H9 (cell line): Measurements from ENCODE around the gene DCC. TPM values are rescaled to one million over a fixed set of nuclear protein-coding genes. Genes with fewer than 3 reads are reported as not detected.

ENCODE experiments used
- DNase-seq: peaks from one replicate; pipeline ENCODE4 v3.0.0-alpha.2; 2017
- H2AFZ ChIP-seq: one replicate; pipeline ENCODE4 v1.6.1; 2013; ENCODE audit warnings: mild to moderate bottlenecking, low read length, control low read depth, moderate library complexity
- H2AK5ac ChIP-seq: 2 replicates; pipeline ENCODE4 v1.6.1; 2013; ENCODE audit warnings: low read length, control low read depth, mixed read lengths; ENCODE audit not compliant: insufficient read length
- H2BK120ac ChIP-seq: one replicate; pipeline ENCODE4 v1.6.1; 2013; ENCODE audit warnings: low read depth, mild to moderate bottlenecking, low read length, control low read depth, inconsistent platforms; ENCODE audit not compliant: poor library complexity, severe bottlenecking
- H2BK12ac ChIP-seq: 2 replicates; pipeline ENCODE4 v1.6.1; 2013; ENCODE audit warnings: low read length, control low read depth, mixed read lengths, low read depth; ENCODE audit not compliant: insufficient read length
- H2BK15ac ChIP-seq: 2 replicates; pipeline ENCODE4 v1.6.1; 2013; ENCODE audit warnings: low read depth, low read length, control low read depth
- H2BK20ac ChIP-seq: one replicate; pipeline ENCODE4 v1.6.1; 2013; ENCODE audit warnings: low read depth, mild to moderate bottlenecking, low read length, control low read depth, inconsistent platforms; ENCODE audit not compliant: poor library complexity, severe bottlenecking
- H2BK5ac ChIP-seq: 2 replicates; pipeline ENCODE4 v1.6.1; 2013; ENCODE audit warnings: low read length, control low read depth, mixed read lengths; ENCODE audit not compliant: insufficient read length
- H3K14ac ChIP-seq: 2 replicates; pipeline ENCODE4 v1.6.1; 2013; ENCODE audit warnings: low read length, control low read depth; ENCODE audit not compliant: insufficient read depth
- H3K18ac ChIP-seq: 2 replicates; pipeline ENCODE4 v1.6.1; 2013; ENCODE audit warnings: low read depth, mild to moderate bottlenecking, mixed read lengths, low read length, control low read depth; ENCODE audit not compliant: insufficient read length
- H3K23ac ChIP-seq: 2 replicates; pipeline ENCODE4 v1.6.1; 2013; ENCODE audit warnings: low read length, control low read depth, mixed read lengths, low read depth; ENCODE audit not compliant: insufficient read length
- H3K23me2 ChIP-seq: 2 replicates; pipeline ENCODE4 v1.6.1; 2013; ENCODE audit warnings: low read depth, mild to moderate bottlenecking, mixed read lengths, low read length, control low read depth; ENCODE audit not compliant: insufficient read length, poor library complexity, severe bottlenecking
- H3K27ac ChIP-seq: 2 replicates; pipeline ENCODE4 v1.5.1; 2013; ENCODE audit warnings: low read length, control low read depth, mixed read lengths, low read depth; ENCODE audit not compliant: insufficient read length
- H3K27me3 ChIP-seq: 2 replicates; pipeline ENCODE4 v1.6.1; 2013; ENCODE audit warnings: low read length, control low read depth, inconsistent platforms; ENCODE audit not compliant: insufficient read depth
- H3K4ac ChIP-seq: 2 replicates; pipeline ENCODE4 v1.6.1; 2013; ENCODE audit warnings: low read depth, mild to moderate bottlenecking, control low read depth, inconsistent platforms, low read length, moderate library complexity
- H3K4me1 ChIP-seq: 2 replicates; pipeline ENCODE4 v1.6.1; 2013; ENCODE audit warnings: low read length, control low read depth, inconsistent platforms; ENCODE audit not compliant: insufficient read depth
- H3K4me2 ChIP-seq: 2 replicates; pipeline ENCODE4 v1.6.1; 2013; ENCODE audit warnings: low read length, control low read depth, mixed read lengths; ENCODE audit not compliant: insufficient read length, insufficient read depth
- H3K56ac ChIP-seq: 2 replicates; pipeline ENCODE4 v1.6.1; 2013; ENCODE audit warnings: low read depth, mild to moderate bottlenecking, mixed read lengths, low read length, control low read depth; ENCODE audit not compliant: insufficient read length
- H3K79me1 ChIP-seq: 2 replicates; pipeline ENCODE4 v1.6.1; 2013; ENCODE audit warnings: low read depth, mild to moderate bottlenecking, moderate library complexity, low read length, control low read depth, inconsistent platforms; ENCODE audit not compliant: insufficient read depth, poor library complexity, severe bottlenecking
- H3K79me2 ChIP-seq: 2 replicates; pipeline ENCODE4 v1.6.1; 2013; ENCODE audit warnings: low read length, control low read depth, inconsistent platforms; ENCODE audit not compliant: insufficient read depth
- H3K9ac ChIP-seq: 2 replicates; pipeline ENCODE4 v1.6.1; 2013; ENCODE audit warnings: low read length, control low read depth, mixed read lengths; ENCODE audit not compliant: insufficient read length; ENCODE audit errors: extremely low read depth
- H3K9me3 ChIP-seq: one replicate; pipeline ENCODE4 v1.6.1; 2013; ENCODE audit warnings: low read depth, low read length, inconsistent platforms; ENCODE audit not compliant: control insufficient read depth
- H3T11ph ChIP-seq: one replicate; pipeline ENCODE4 v1.6.1; 2013; ENCODE audit warnings: mild to moderate bottlenecking, low read length, control low read depth, inconsistent platforms
- H4K20me1 ChIP-seq: one replicate; pipeline ENCODE4 v1.6.1; 2013; ENCODE audit not compliant: control insufficient read depth, insufficient read length, insufficient read depth
- H4K5ac ChIP-seq: 2 replicates; pipeline ENCODE4 v1.6.1; 2013; ENCODE audit warnings: low read depth, mild to moderate bottlenecking, mixed read lengths, low read length, control low read depth; ENCODE audit not compliant: insufficient read length
- H4K8ac ChIP-seq: replicated peaks from 2 replicates; pipeline ENCODE4 v1.6.1; 2013; ENCODE audit warnings: low read length, control low read depth, mixed read lengths, low read depth; ENCODE audit not compliant: insufficient read length
- H4K91ac ChIP-seq: 2 replicates; pipeline ENCODE4 v1.6.1; 2013; ENCODE audit warnings: low read depth, mild to moderate bottlenecking, moderate library complexity, mixed read lengths, low read length, control low read depth; ENCODE audit not compliant: insufficient read length
- H3K27ac Mint-ChIP-seq, 3 experiments: 2 replicates in 2 of 3; 3 replicates in 1 of 3; pipeline ENCODE4 v1.8.0; 2020 to 2021; ENCODE audit warnings: mixed read lengths in 3 of 3, mild to moderate bottlenecking in 1 of 3, moderate library complexity in 1 of 3
- H3K27me3 Mint-ChIP-seq: 2 replicates; pipeline ENCODE4 v1.8.0; 2021; ENCODE audit warnings: low read depth, mild to moderate bottlenecking, moderate library complexity, mixed read lengths
- H3K36me3 Mint-ChIP-seq, 3 experiments: 2 replicates in 2 of 3; 3 replicates in 1 of 3; pipeline ENCODE4 v1.8.0; 2020 to 2021; ENCODE audit warnings: low read depth in 3 of 3, mixed read lengths in 3 of 3; ENCODE audit not compliant: insufficient read depth in 1 of 3
- H3K4me1 Mint-ChIP-seq, 2 experiments: 2 replicates each; pipeline ENCODE4 v1.8.0; 2020; ENCODE audit warnings: mixed read lengths in 2 of 2
- H3K4me3 Mint-ChIP-seq, 2 experiments: 2 replicates in 1 of 2; 3 replicates in 1 of 2; pipeline ENCODE4 v1.8.0; 2020 to 2021; ENCODE audit warnings: mild to moderate bottlenecking in 2 of 2, mixed read lengths in 2 of 2, moderate library complexity in 1 of 2
- H3K9me3 Mint-ChIP-seq, 2 experiments: 2 replicates in 1 of 2; 3 replicates in 1 of 2; pipeline ENCODE4 v1.8.0; 2020; ENCODE audit warnings: mild to moderate bottlenecking in 2 of 2, mixed read lengths in 2 of 2, moderate library complexity in 1 of 2
- WGBS: extraction: QIAGEN DNeasy Blood & Tissue Kit; methylation state at CpG from one replicate; pipeline ENCODE4 v1.1.7; 2013; ENCODE audit warnings: missing lambda C conversion rate, low lambda C conversion rate, mixed read lengths; ENCODE audit not compliant: insufficient read length; ENCODE audit errors: extremely low coverage; 5-methylcytosine and 5-hydroxymethylcytosine counted together
- total RNA-seq: library from RNA; stranded (reverse); gene quantifications from 2 replicates; pipeline ENCODE4 v1.2.1, GENCODE V29; 2021
- TF ChIP-seq, protein P1 (sequence below): fragments of 200-600 bp; sonication (generic); conservative IDR thresholded peaks from 3 replicates; pipeline ENCODE4 v1.8.0; 2021; ENCODE audit warnings: antibody characterized with exemption, mild to moderate bottlenecking

The DCC gene
- total RNA-seq, 1 experiment from 2014 or later, result 0.35 TPM

DNA sequence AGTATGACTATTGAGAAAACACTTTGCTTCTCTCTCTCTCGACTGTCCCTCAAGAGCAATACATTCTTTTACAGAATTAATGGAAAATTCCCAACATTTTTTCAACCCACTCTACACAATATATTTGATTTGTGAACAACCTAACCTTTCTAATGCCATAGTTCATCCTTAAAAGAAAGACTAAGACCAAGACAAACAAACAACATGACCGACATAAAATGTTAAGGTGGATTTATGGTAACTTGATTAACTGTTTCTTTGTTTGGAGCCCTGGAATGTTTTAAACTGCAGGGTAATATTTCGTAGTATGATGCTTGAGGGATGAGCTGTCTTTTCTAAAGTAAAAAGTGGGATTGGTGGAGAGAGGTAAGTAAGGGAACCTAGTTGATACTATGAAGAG, 1146.3 kb downstream of the DCC start:
- WGBS, result no CpG with 5 or more reads among the region's 3 CpGs
- Histone ChIP-seq H3K4ac (no peak overlapping the region), H3K18ac (no peak overlapping the region), H4K20me1 (no peaks in the 10 kb centered on the region), H4K5ac (no peak overlapping the region), H3K4me2 (no peak overlapping the region), H3K4me1 (no peaks in the 10 kb centered on the region), H3K56ac (no peak overlapping the region), H2BK12ac (no peak overlapping the region), H2AFZ (no peak overlapping the region), H2BK120ac (no peak overlapping the region), H3T11ph (no peak overlapping the region), H2BK15ac (no peak overlapping the region), H4K8ac (no peak overlapping the region), H2BK20ac (no peak overlapping the region), H3K27ac (no peak overlapping the region), H3K23ac (no peak overlapping the region), H2AK5ac (no peak overlapping the region), H3K27me3 (no peaks in the 10 kb centered on the region), H3K9ac (no peak overlapping the region), H3K9me3 (no peaks in the 10 kb centered on the region), H3K14ac (no peak overlapping the region), H4K91ac (no peak overlapping the region), H3K79me2 (no peaks in the 10 kb centered on the region), H3K23me2 (no peaks in the 10 kb centered on the region), H3K79me1 (no peaks in the 10 kb centered on the region), H2BK5ac (no peak overlapping the region)
- Mint-ChIP-seq H3K4me1 (peaks cover 0 to 2% of the 10 kb centered on the region in 2 experiments; a peak in 1 of 4 replicates), H3K27me3 (no peaks in the 10 kb centered on the region), H3K4me3 (no peak overlapping the region), H3K27ac (no peak overlapping the region), H3K36me3 (no peaks in the 10 kb centered on the region), H3K9me3 (no peaks in the 10 kb centered on the region)
- TF ChIP-seq, protein P1, sequence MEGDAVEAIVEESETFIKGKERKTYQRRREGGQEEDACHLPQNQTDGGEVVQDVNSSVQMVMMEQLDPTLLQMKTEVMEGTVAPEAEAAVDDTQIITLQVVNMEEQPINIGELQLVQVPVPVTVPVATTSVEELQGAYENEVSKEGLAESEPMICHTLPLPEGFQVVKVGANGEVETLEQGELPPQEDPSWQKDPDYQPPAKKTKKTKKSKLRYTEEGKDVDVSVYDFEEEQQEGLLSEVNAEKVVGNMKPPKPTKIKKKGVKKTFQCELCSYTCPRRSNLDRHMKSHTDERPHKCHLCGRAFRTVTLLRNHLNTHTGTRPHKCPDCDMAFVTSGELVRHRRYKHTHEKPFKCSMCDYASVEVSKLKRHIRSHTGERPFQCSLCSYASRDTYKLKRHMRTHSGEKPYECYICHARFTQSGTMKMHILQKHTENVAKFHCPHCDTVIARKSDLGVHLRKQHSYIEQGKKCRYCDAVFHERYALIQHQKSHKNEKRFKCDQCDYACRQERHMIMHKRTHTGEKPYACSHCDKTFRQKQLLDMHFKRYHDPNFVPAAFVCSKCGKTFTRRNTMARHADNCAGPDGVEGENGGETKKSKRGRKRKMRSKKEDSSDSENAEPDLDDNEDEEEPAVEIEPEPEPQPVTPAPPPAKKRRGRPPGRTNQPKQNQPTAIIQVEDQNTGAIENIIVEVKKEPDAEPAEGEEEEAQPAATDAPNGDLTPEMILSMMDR, result no peak
- no peak for DNase-seq
